Smooth muscle cell (in vitro differentiated cells): ENCODE results near the gene FBN2. TPM values are rescaled to one million over a fixed set of nuclear protein-coding genes. Genes with fewer than 3 reads are reported as not detected.

Experiments
- DNase-seq: peaks from one replicate; lab custom pipeline; 2025; ENCODE audit not compliant: unreplicated experiment; lab: John Stamatoyannopoulos, UW
- H2AFZ ChIP-seq: fragments of 200-600 bp; sonication (generic); 2 replicates; pipeline ENCODE4 v1.6.0; 2016; ENCODE audit warnings: antibody characterized with exemption, low read depth, mild to moderate bottlenecking
- H3F3A ChIP-seq: fragments of 200-600 bp; sonication (generic); 2 replicates; pipeline ENCODE4 v1.6.0; 2017; ENCODE audit warnings: antibody characterized with exemption, low read depth
- H3K27ac ChIP-seq: fragments of 200-600 bp; sonication (generic); 2 replicates; pipeline ENCODE4 v1.5.1; 2016; ENCODE audit warnings: low read depth, mild to moderate bottlenecking
- H3K27me3 ChIP-seq: fragments of 200-600 bp; sonication (generic); 2 replicates; pipeline ENCODE4 v1.6.1; 2016; ENCODE audit warnings: low read depth, mild to moderate bottlenecking
- H3K36me3 ChIP-seq: fragments of 200-600 bp; sonication (generic); 2 replicates; pipeline ENCODE4 v1.5.1; 2016; ENCODE audit warnings: low read depth
- H3K4me1 ChIP-seq: fragments of 200-600 bp; sonication (generic); 2 replicates; pipeline ENCODE4 v1.5.1; 2016; ENCODE audit warnings: low read depth
- H3K4me2 ChIP-seq: fragments of 200-600 bp; sonication (generic); 2 replicates; pipeline ENCODE4 v1.6.0; 2016; ENCODE audit warnings: mild to moderate bottlenecking
- H3K4me3 ChIP-seq: fragments of 200-600 bp; sonication (generic); 2 replicates; pipeline ENCODE4 v1.5.1; 2016; ENCODE audit warnings: mild to moderate bottlenecking
- H3K79me2 ChIP-seq: fragments of 200-600 bp; sonication (generic); 2 replicates; pipeline ENCODE4 v1.6.0; 2016; ENCODE audit warnings: low read depth, mild to moderate bottlenecking
- H3K9ac ChIP-seq: fragments of 200-600 bp; sonication (generic); 2 replicates; pipeline ENCODE4 v1.6.0; 2016; ENCODE audit warnings: low read depth
- H3K9me3 ChIP-seq: fragments of 200-600 bp; sonication (generic); replicated peaks from 2 replicates; pipeline ENCODE4 v1.5.1; 2016; ENCODE audit warnings: low read depth
- H4K20me1 ChIP-seq: fragments of 200-600 bp; sonication (generic); 2 replicates; pipeline ENCODE4 v1.6.0; 2016; ENCODE audit warnings: low read depth
- CTCF ChIP-seq: fragments of 200-600 bp; sonication (generic); IDR thresholded peaks from 2 replicates; pipeline ENCODE4 v1.5.1; 2017; ENCODE audit warnings: borderline replicate concordance, mild to moderate bottlenecking, antibody characterized with exemption; ENCODE audit not compliant: insufficient read depth, poor library complexity, severe bottlenecking
- WGBS: methylation state at CpG from one replicate; pipeline ENCODE4 v1.1.7; 2016; ENCODE audit warnings: low lambda C conversion rate; 5-methylcytosine and 5-hydroxymethylcytosine counted together
- polyA plus RNA-seq: library from polyadenylated mRNA; unstranded; fragments of >200 nt; fragmentation: Nextera tagmentation; extraction: Ambion mirVana; gene quantifications from 2 replicates; pipeline ENCODE4 v1.2.1, GENCODE V29; 2016
- total RNA-seq: library from RNA; depleted of rRNA; stranded (reverse); fragments of >200 nt; gene quantifications from 2 replicates; pipeline ENCODE4 v1.2.3, GENCODE V29; 2014

The FBN2 gene
- total and polyA plus RNA-seq, 2 experiments from 2014 or later: 17.2 to 25.9 TPM

DNA sequence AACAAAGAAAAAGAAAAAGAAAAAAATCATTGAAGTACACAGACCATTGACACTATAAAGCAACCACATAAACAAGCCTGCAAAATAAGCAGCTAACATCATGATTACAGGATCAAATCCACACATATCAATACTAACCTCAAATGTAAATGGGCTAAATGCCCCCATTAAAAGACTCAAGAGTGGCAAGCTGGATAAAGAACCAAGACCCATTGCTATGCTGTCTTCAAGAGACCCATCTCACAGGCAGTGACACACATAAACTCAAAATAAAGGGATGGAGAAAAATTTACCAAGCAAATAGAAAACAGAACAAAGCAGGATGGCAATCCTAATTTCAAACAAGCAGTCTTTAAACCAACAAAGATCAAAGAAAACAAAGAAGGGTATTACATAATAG lies 15.7 kb upstream of the FBN2 start:
- no peak for TF ChIP-seq CTCF
- Histone ChIP-seq H3K27ac (no peak overlapping the region), H3F3A (no peaks in the 10 kb centered on the region), H3K9ac (no peak overlapping the region), H3K4me3 (no peak overlapping the region), H3K4me2 (no peak overlapping the region), H3K79me2 (no peaks in the 10 kb centered on the region), H3K36me3 (no peaks in the 10 kb centered on the region), H2AFZ (no peak overlapping the region), H3K9me3 (no peaks in the 10 kb centered on the region), H3K27me3 (no peaks in the 10 kb centered on the region), H4K20me1 (no peaks in the 10 kb centered on the region), H3K4me1 (no peaks in the 10 kb centered on the region)
- no peak for DNase-seq

GRCh38 chr5:128551476-128551875 lies 13.4 kb upstream of the FBN2 start:
- no peak overlapping the region for H3K27ac ChIP-seq
- no peaks in the 10 kb centered on the region for H3K79me2 ChIP-seq
- no peak overlapping the region for H3K4me3 ChIP-seq
- H3K27me3 ChIP-seq: no peaks in the 10 kb centered on the region
- H3F3A ChIP-seq: no peaks in the 10 kb centered on the region
- no peaks in the 10 kb centered on the region for H3K4me1 ChIP-seq
- 88% methylated on average over 1 of the region's 1 CpG for WGBS
- no peak overlapping the region for H3K9ac ChIP-seq
- no peaks in the 10 kb centered on the region for H3K36me3 ChIP-seq
- H3K9me3 ChIP-seq: no peaks in the 10 kb centered on the region
- H3K4me2 ChIP-seq: no peak overlapping the region
- no peak overlapping the region for H2AFZ ChIP-seq
- TF ChIP-seq CTCF: no peak
- no peaks in the 10 kb centered on the region for H4K20me1 ChIP-seq
- DNase-seq: no peak

DNA sequence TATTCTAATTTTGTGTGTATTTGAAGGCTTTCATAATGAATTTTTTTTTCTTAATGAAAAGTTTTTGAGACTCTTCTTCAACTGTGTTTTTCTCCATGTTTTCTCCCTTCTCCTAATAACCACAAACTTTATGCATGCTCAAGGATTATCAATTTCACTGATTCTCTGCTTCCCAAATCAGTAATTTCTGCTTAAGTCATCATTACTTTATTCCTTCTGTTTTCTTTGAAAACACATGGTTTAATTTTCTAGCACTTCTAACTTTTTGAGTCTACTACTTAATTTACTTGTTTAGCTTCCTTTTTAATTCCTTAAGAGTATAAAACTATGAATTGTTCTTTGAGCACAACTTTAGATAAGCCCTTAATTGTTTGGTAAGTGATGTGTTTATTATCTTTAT lies 11.5 kb upstream of the FBN2 start:
- no peak overlapping the region for H3K4me2 ChIP-seq
- no peaks in the 10 kb centered on the region for H3K36me3 ChIP-seq
- no peaks in the 10 kb centered on the region for H3K79me2 ChIP-seq
- no peaks in the 10 kb centered on the region for H3F3A ChIP-seq
- no peaks in the 10 kb centered on the region for H4K20me1 ChIP-seq
- H3K9me3 ChIP-seq: no peaks in the 10 kb centered on the region
- no peaks in the 10 kb centered on the region for H3K27me3 ChIP-seq
- H3K9ac ChIP-seq: no peak overlapping the region
- H3K4me3 ChIP-seq: no peak overlapping the region
- no peak for DNase-seq
- H3K27ac ChIP-seq: no peak overlapping the region
- no peak for TF ChIP-seq CTCF
- no peaks in the 10 kb centered on the region for H3K4me1 ChIP-seq
- H2AFZ ChIP-seq: no peak overlapping the region

- Histone ChIP-seq H3K4me2 (no peak overlapping the region), H3K79me2 (no peaks in the 10 kb centered on the region), H3F3A (no peaks in the 10 kb centered on the region), H4K20me1 (no peaks in the 10 kb centered on the region), H3K9ac (no peak overlapping the region), H2AFZ (no peak overlapping the region), H3K9me3 (no peaks in the 10 kb centered on the region), H3K4me1 (no peaks in the 10 kb centered on the region), H3K36me3 (no peaks in the 10 kb centered on the region), H3K27me3 (no peaks in the 10 kb centered on the region), H3K27ac (no peak overlapping the region), H3K4me3 (no peak overlapping the region)
- 56% methylated on average over 5 of the region's 5 CpGs for WGBS
- TF ChIP-seq CTCF: no peak
- DNase-seq: no peak
Measured at GRCh38 chr5:128546658-128547281, 8.7 kb upstream of the FBN2 start.
